Neuronal stem cell (in vitro differentiated cells): Measurements from ENCODE around the gene OR6C6. TPM values are rescaled to one million over a fixed set of nuclear protein-coding genes. Genes with fewer than 3 reads are reported as not detected.
"Not testable (repeated sequence)": the region's sequence is repeated elsewhere in the genome, so short reads cannot be mapped to it uniquely, and the experiment has no call there.

Source experiments
- DNase-seq: peaks from one replicate; pipeline ENCODE4 v3.0.0-alpha.2; 2013; ENCODE audit warnings: low spot score
- H2AFZ ChIP-seq: one replicate; pipeline ENCODE4 v1.6.1; 2013; ENCODE audit warnings: mild to moderate bottlenecking, low read length, inconsistent platforms
- H2AK5ac ChIP-seq: 2 replicates; pipeline ENCODE4 v1.6.1; 2013; ENCODE audit warnings: low read depth, mild to moderate bottlenecking, inconsistent platforms, low read length, moderate library complexity, mixed read lengths
- H2BK120ac ChIP-seq: 2 replicates; pipeline ENCODE4 v1.6.1; 2013; ENCODE audit warnings: low read depth, mild to moderate bottlenecking, inconsistent platforms, low read length, moderate library complexity, mixed read lengths
- H2BK12ac ChIP-seq: one replicate; pipeline ENCODE4 v1.6.1; 2013; ENCODE audit warnings: low read length, inconsistent platforms
- H2BK15ac ChIP-seq: 2 replicates; pipeline ENCODE4 v1.6.1; 2013; ENCODE audit warnings: mild to moderate bottlenecking, low read length, inconsistent platforms, mixed read lengths
- H2BK5ac ChIP-seq: one replicate; pipeline ENCODE4 v1.6.1; 2013; ENCODE audit warnings: inconsistent platforms, mild to moderate bottlenecking, low read length, moderate library complexity
- H3K14ac ChIP-seq: one replicate; pipeline ENCODE4 v1.6.1; 2013; ENCODE audit warnings: low read length, inconsistent platforms
- H3K18ac ChIP-seq: 2 replicates; pipeline ENCODE4 v1.6.1; 2013; ENCODE audit warnings: low read length, inconsistent platforms
- H3K23ac ChIP-seq: 2 replicates; pipeline ENCODE4 v1.6.1; 2013; ENCODE audit warnings: low read depth, mild to moderate bottlenecking, mixed read lengths, low read length, inconsistent platforms; ENCODE audit not compliant: poor library complexity
- H3K27ac ChIP-seq: replicated peaks from 3 replicates; pipeline ENCODE4 v1.5.1; 2013; ENCODE audit warnings: low read length, inconsistent platforms
- H3K27me3 ChIP-seq, 3 experiments: 2 replicates each; pipeline ENCODE4 v1.6.1; 2013; ENCODE audit warnings: low read length in 3 of 3, mild to moderate bottlenecking in 2 of 3, inconsistent platforms in 1 of 3, low read depth in 1 of 3, mixed read lengths in 1 of 3, moderate library complexity in 1 of 3; ENCODE audit not compliant: control insufficient read depth in 3 of 3, insufficient read depth in 3 of 3
- H3K36me3 ChIP-seq, 2 donors: replicated peaks in 1 of 2; 2 replicates each; pipeline ENCODE4 v1.6.1; 2013; ENCODE audit warnings: low read length in 2 of 2; ENCODE audit not compliant: control insufficient read depth in 2 of 2, insufficient read depth in 2 of 2
- H3K4ac ChIP-seq: 2 replicates; pipeline ENCODE4 v1.6.1; 2013; ENCODE audit warnings: inconsistent platforms, mild to moderate bottlenecking, low read length, moderate library complexity
- H3K4me1 ChIP-seq, 2 donors: 1 replicate in 1 of 2; 2 replicates in 1 of 2; pipeline ENCODE4 v1.6.1; 2013; ENCODE audit warnings: low read length in 2 of 2, low read depth in 1 of 2; ENCODE audit not compliant: control insufficient read depth in 2 of 2, insufficient read depth in 1 of 2
- H3K4me2 ChIP-seq: one replicate; pipeline ENCODE4 v1.6.1; 2013; ENCODE audit warnings: mild to moderate bottlenecking, low read length, inconsistent platforms; ENCODE audit not compliant: insufficient read depth, poor library complexity, severe bottlenecking
- H3K4me3 ChIP-seq, 2 donors: 2 replicates each; pipeline ENCODE4 v1.5.1; 2013; ENCODE audit warnings: low read length in 2 of 2, mild to moderate bottlenecking in 2 of 2, inconsistent platforms in 1 of 2, moderate library complexity in 1 of 2
- H3K79me1 ChIP-seq: one replicate; pipeline ENCODE4 v1.6.1; 2013; ENCODE audit warnings: low read depth, mild to moderate bottlenecking, inconsistent platforms, low read length, moderate library complexity
- H3K9ac ChIP-seq: one replicate; pipeline ENCODE4 v1.6.1; 2013; ENCODE audit warnings: mild to moderate bottlenecking, low read depth, low read length, inconsistent platforms; ENCODE audit not compliant: poor library complexity
- H3K9me3 ChIP-seq, 2 donors: replicated peaks in 1 of 2; 2 replicates each; pipeline versions ENCODE3 to v1.6.1; 2013; ENCODE audit warnings: low read length in 2 of 2, mild to moderate bottlenecking in 2 of 2, inconsistent platforms in 1 of 2, low read depth in 1 of 2, mixed read lengths in 1 of 2, moderate library complexity in 1 of 2; ENCODE audit not compliant: control insufficient read depth in 2 of 2, insufficient read depth in 1 of 2
- H4K8ac ChIP-seq: one replicate; pipeline ENCODE4 v1.6.1; 2013; ENCODE audit warnings: low read depth, mild to moderate bottlenecking, inconsistent platforms, low read length, moderate library complexity
- H4K91ac ChIP-seq: one replicate; pipeline ENCODE4 v1.6.1; 2013; ENCODE audit warnings: low read length, low read depth, mild to moderate bottlenecking, inconsistent platforms; ENCODE audit not compliant: poor library complexity
- WGBS, 2 donors: extraction: QIAGEN DNeasy Blood & Tissue Kit; methylation state at CpG; one replicate each; pipeline ENCODE4 v1.1.7; 2013; ENCODE audit warnings: missing lambda C conversion rate in 2 of 2, mixed read lengths in 1 of 2; ENCODE audit not compliant: insufficient read length in 2 of 2, insufficient replicate concordance in 1 of 2; ENCODE audit errors: extremely low coverage in 2 of 2; 5-methylcytosine and 5-hydroxymethylcytosine counted together
- polyA plus RNA-seq, 2 experiments: library from polyadenylated mRNA; stranded (reverse); fragments of 200-250 nt; gene quantifications; one replicate each; pipeline ENCODE4 v1.2.3, GENCODE V29; 2013

The OR6C6 gene
- polyA plus RNA-seq (2013, experiment 1 of 2) = not detected
- polyA plus RNA-seq (2013, experiment 2 of 2) = not detected

- no peaks in the 10 kb centered on the region for H3K36me3 ChIP-seq
- no peak within 1 kb of the TSS for H3K4me3 ChIP-seq
- H3K27me3 ChIP-seq = no peaks in the 10 kb centered on the region
- H3K27ac ChIP-seq = no peak within 1 kb of the TSS
- no peak within 1 kb of the TSS for H3K4me2 ChIP-seq
- H2BK15ac ChIP-seq = no peak within 1 kb of the TSS
- H3K79me1 ChIP-seq = no peaks in the 10 kb centered on the region
- DNase-seq = no peak
- no peak within 1 kb of the TSS for H4K8ac ChIP-seq
- WGBS, 2 donors = no CpG with 5 or more reads among the region's 2 CpGs
- no peak within 1 kb of the TSS for H3K4ac ChIP-seq
- no peaks in the 10 kb centered on the region for H3K4me1 ChIP-seq
- H3K9me3 ChIP-seq = no peaks in the 10 kb centered on the region
- H3K14ac ChIP-seq = no peak within 1 kb of the TSS
- no peak within 1 kb of the TSS for H4K91ac ChIP-seq
- H3K9ac ChIP-seq = no peak within 1 kb of the TSS
- H2BK5ac ChIP-seq = no peak within 1 kb of the TSS
- H2AK5ac ChIP-seq = no peak within 1 kb of the TSS
- no peak within 1 kb of the TSS for H2BK12ac ChIP-seq
- H2AFZ ChIP-seq = no peak within 1 kb of the TSS
- no peak within 1 kb of the TSS for H3K23ac ChIP-seq
- H2BK120ac ChIP-seq = no peak within 1 kb of the TSS
- no peak within 1 kb of the TSS for H3K18ac ChIP-seq
These were observed at the start of gene OR6C6 for GRCh38 chr12:55296469-55296868. OR6C6 (minus strand) TSS chr12:55296569; CDS start chr12:55295232, 1,337 bp downstream.

GRCh38 chr12:55336002-55336401 is 39.6 kb upstream of the OR6C6 start:
- no peaks in the 10 kb centered on the region for H3K9me3 ChIP-seq
- H3K18ac ChIP-seq = no peak overlapping the region
- no peak overlapping the region for H3K4ac ChIP-seq
- no peak overlapping the region for H3K27ac ChIP-seq
- no peak overlapping the region for H2AK5ac ChIP-seq
- H3K4me2 ChIP-seq = no peak overlapping the region
- H2BK15ac ChIP-seq = no peak overlapping the region
- no peak overlapping the region for H4K8ac ChIP-seq
- no peak overlapping the region for H2BK120ac ChIP-seq
- no peak overlapping the region for H2AFZ ChIP-seq
- DNase-seq = no peak
- no peaks in the 10 kb centered on the region for H3K79me1 ChIP-seq
- WGBS, 2 donors = no CpG with 5 or more reads among the region's 10 CpGs
- H3K4me3 ChIP-seq = no peak overlapping the region
- no peaks in the 10 kb centered on the region for H3K27me3 ChIP-seq
- H4K91ac ChIP-seq = no peak overlapping the region
- H3K4me1 ChIP-seq = no peaks in the 10 kb centered on the region
- H3K36me3 ChIP-seq = no peaks in the 10 kb centered on the region
- no peak overlapping the region for H2BK12ac ChIP-seq
- no peak overlapping the region for H3K9ac ChIP-seq
- no peak overlapping the region for H3K14ac ChIP-seq
- no peak overlapping the region for H3K23ac ChIP-seq
- H2BK5ac ChIP-seq = no peak overlapping the region

GRCh38 chr12:55330446-55330845 is 34.1 kb upstream of the OR6C6 start, which contains the start of gene OR6C3:
OR6C3 (plus strand) TSS chr12:55330746; CDS start chr12:55331701, 955 bp downstream.
- no CpG with 5 or more reads among the region's 1 CpG for WGBS, 2 donors
- H3K4me3 ChIP-seq = no peak within 1 kb of the TSS
- H3K4me2 ChIP-seq = no peak within 1 kb of the TSS
- no peaks in the 10 kb centered on the region for H3K79me1 ChIP-seq
- H2BK5ac ChIP-seq = no peak within 1 kb of the TSS
- no peaks in the 10 kb centered on the region for H3K9me3 ChIP-seq
- no peak within 1 kb of the TSS for H3K23ac ChIP-seq
- no peak within 1 kb of the TSS for H4K91ac ChIP-seq
- H3K9ac ChIP-seq = no peak within 1 kb of the TSS
- H2AK5ac ChIP-seq = no peak within 1 kb of the TSS
- no peak within 1 kb of the TSS for H3K4ac ChIP-seq
- no peaks in the 10 kb centered on the region for H3K4me1 ChIP-seq
- H2BK120ac ChIP-seq = no peak within 1 kb of the TSS
- H3K36me3 ChIP-seq = no peaks in the 10 kb centered on the region
- no peak within 1 kb of the TSS for H2BK15ac ChIP-seq
- H2BK12ac ChIP-seq = no peak within 1 kb of the TSS
- no peaks in the 10 kb centered on the region for H3K27me3 ChIP-seq
- H2AFZ ChIP-seq = no peak within 1 kb of the TSS
- no peak within 1 kb of the TSS for H3K18ac ChIP-seq
- no peak within 1 kb of the TSS for H3K27ac ChIP-seq
- no peak for DNase-seq
- H4K8ac ChIP-seq = no peak within 1 kb of the TSS
- H3K14ac ChIP-seq = no peak within 1 kb of the TSS

- H2BK5ac ChIP-seq, H3K23ac ChIP-seq, H2BK120ac ChIP-seq, H3K4me1 ChIP-seq, H3K18ac ChIP-seq, DNase-seq, H3K4ac ChIP-seq, H3K9me3 ChIP-seq, H3K4me3 ChIP-seq, H3K79me1 ChIP-seq, H2BK15ac ChIP-seq, H2AFZ ChIP-seq, H3K27me3 ChIP-seq, H3K4me2 ChIP-seq, H3K36me3 ChIP-seq, H2AK5ac ChIP-seq, H4K8ac ChIP-seq, H3K14ac ChIP-seq, H4K91ac ChIP-seq, H3K9ac ChIP-seq, H2BK12ac ChIP-seq, H3K27ac ChIP-seq: not testable (repeated sequence)
- no CpG with 5 or more reads among the region's 6 CpGs for WGBS, 2 donors
These were observed 29.4 kb upstream of the OR6C6 start for GRCh38 chr12:55325801-55326200.
